Activated naive CD4-positive, alpha-beta T cell treated with anti-CD3 and anti-CD28 coated beads, Interleukin-2, amount 10 ng/mL, durations not matched to agents 7 days and 5 days (primary cell): ENCODE measurements around the gene MTUS2.

Source experiments
- CTCF ChIA-PET: fragments of 350-600 bp; sonication (Branson Sonifier 250); formaldehyde crosslinking; loops from one replicate; lab custom pipeline; 2021; ENCODE audit warnings: antibody characterized with exemption; lab: Charles Lee
- DNase-seq: peaks from one replicate; pipeline ENCODE4 v3.0.0-alpha.2; 2020
- H3K27ac Mint-ChIP-seq: one replicate; pipeline ENCODE4 v1.8.0; 2021; ENCODE audit warnings: mild to moderate bottlenecking, moderate library complexity, mixed read lengths
- H3K27me3 Mint-ChIP-seq: one replicate; pipeline ENCODE4 v1.8.0; 2021; ENCODE audit warnings: mild to moderate bottlenecking, mixed read lengths
- H3K36me3 Mint-ChIP-seq: one replicate; pipeline ENCODE4 v1.8.0; 2021; ENCODE audit warnings: mixed read lengths
- H3K4me1 Mint-ChIP-seq: one replicate; pipeline ENCODE4 v1.8.0; 2021; ENCODE audit warnings: mixed read lengths
- H3K4me3 Mint-ChIP-seq: one replicate; pipeline ENCODE4 v1.8.0; 2021; ENCODE audit warnings: mild to moderate bottlenecking, moderate library complexity, mixed read lengths
- H3K9me3 Mint-ChIP-seq: one replicate; pipeline ENCODE4 v1.8.0; 2021; ENCODE audit warnings: mixed read lengths

The MTUS2 gene

DNA sequence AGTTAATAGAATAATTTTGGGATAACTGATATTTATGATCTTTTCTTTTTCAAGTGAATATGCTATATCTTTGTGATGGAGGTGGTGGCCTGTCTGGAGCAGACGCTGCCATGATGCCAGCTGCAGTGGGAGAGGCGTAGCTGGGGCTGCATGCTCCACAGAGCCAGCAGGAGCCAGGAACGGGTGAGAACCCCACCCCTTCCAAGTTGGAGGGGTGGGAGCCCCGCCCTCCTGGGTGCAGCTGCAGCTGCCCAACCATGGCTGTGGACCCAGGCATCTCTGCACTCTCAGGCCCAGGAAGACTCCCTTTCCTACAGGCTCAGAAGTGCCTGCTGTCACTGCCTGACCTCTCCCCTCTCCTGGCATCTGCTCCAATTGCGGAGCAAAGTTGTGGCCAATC, 402.3 kb downstream of the MTUS2 start:
- CTCF ChIA-PET, result no interaction called here
- Mint-ChIP-seq H3K27ac (no peak overlapping the region), H3K4me3 (no peak overlapping the region), H3K4me1 (no peaks in the 10 kb centered on the region), H3K27me3 (no peaks in the 10 kb centered on the region), H3K36me3 (no peaks in the 10 kb centered on the region), H3K9me3 (peaks cover 6% of the 10 kb centered on the region)
- DNase-seq, result no peak

GRCh38 chr13:29224206-29224605, 404.1 kb downstream of the MTUS2 start:
- Mint-ChIP-seq H3K9me3 (peaks cover 3% of the 10 kb centered on the region), H3K27me3 (no peaks in the 10 kb centered on the region), H3K4me3 (no peak overlapping the region), H3K27ac (no peak overlapping the region), H3K4me1 (no peaks in the 10 kb centered on the region), H3K36me3 (no peaks in the 10 kb centered on the region)
- CTCF ChIA-PET, result interaction anchor here (0.5 kb wide), 1 partner anchor 10 kb away, joined by 3 read pairs; no protein-coding TSS in a partner anchor
- no peak for DNase-seq

- no peak for DNase-seq
- CTCF ChIA-PET, result no interaction called here
- Mint-ChIP-seq H3K9me3 (no peaks in the 10 kb centered on the region), H3K4me1 (no peaks in the 10 kb centered on the region), H3K36me3 (no peaks in the 10 kb centered on the region), H3K27ac (no peak overlapping the region), H3K27me3 (no peaks in the 10 kb centered on the region), H3K4me3 (no peak overlapping the region)
Observed at GRCh38 chr13:29227576-29227975, 407.4 kb downstream of the MTUS2 start.

DNA sequence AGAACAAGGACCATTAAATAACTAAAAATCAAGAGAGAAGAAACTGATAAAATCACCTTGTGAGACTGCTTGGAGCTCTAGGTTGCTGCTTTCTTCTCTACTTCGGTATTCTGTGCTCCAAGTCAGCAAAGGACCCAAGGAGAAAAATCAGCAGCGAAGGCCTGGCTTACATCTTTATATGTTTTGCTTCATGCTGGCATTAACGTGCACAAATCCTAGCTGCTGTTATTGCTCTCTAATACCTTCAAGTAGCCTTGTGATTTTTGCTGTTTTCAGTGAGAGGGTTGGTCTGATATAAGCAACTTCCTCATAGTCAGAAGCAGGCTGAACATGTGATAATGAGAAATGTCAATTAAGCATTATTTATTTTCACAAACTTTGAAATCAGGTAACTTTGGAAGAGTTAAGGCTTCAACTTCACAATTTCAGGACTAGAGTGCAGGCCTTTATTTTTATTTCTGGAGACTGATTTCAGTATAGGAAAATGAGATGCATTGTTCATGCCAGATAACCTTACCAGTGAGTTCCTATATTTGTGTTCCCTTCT, 410.2 kb downstream of the MTUS2 start:
- no peaks in the 10 kb centered on the region for H3K9me3 Mint-ChIP-seq
- no peak for DNase-seq
- H3K4me3 Mint-ChIP-seq, result no peak overlapping the region
- H3K4me1 Mint-ChIP-seq, result no peaks in the 10 kb centered on the region
- CTCF ChIA-PET, result no interaction called here
- no peaks in the 10 kb centered on the region for H3K36me3 Mint-ChIP-seq
- no peaks in the 10 kb centered on the region for H3K27me3 Mint-ChIP-seq
- no peak overlapping the region for H3K27ac Mint-ChIP-seq

DNA sequence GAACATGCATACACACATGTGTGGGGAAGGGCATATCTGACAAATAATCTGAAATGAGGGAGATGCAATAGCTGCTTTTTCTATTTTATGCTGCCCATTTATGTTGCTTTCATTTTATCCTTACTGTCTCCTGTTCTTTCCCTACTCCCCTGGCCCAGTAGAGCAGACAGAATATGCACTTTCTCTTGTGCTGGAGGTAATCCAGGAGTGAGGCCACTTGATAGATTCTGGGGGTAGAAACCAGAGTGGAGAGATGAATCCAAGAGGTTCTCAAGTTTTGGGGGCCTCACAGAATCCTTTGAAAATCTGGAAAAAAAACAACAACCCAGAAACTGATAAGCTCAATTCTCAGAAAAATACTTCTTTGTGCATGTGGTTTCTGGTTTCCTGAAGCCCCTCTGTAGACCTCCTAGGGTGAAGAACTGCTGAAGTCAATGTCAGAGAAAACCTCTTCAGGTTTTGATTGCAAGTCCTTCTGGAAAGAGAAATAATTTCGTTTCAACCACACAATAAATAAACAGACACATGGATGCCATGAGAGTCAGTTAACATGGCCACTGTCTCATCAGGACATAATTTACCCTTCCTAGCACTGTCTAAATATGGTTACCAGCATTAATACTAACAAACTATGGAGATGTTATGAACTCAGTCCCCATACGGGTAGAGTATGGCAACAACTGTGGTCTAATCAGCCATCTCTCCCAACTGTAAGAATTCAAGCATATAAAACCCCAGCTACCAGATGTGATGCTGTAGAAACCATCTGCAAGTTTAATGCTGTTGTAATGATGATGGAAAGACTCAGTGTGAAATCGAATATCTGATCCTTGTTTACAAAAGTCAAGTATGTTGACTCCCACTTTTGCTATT, 419.8 kb downstream of the MTUS2 start:
- CTCF ChIA-PET, result no interaction called here
- DNase-seq, result no peak
- H3K27me3 Mint-ChIP-seq, result no peaks in the 10 kb centered on the region
- H3K36me3 Mint-ChIP-seq, result no peaks in the 10 kb centered on the region
- peaks cover 3% of the 10 kb centered on the region for H3K9me3 Mint-ChIP-seq
- no peak overlapping the region for H3K27ac Mint-ChIP-seq
- H3K4me3 Mint-ChIP-seq, result no peak overlapping the region
- no peaks in the 10 kb centered on the region for H3K4me1 Mint-ChIP-seq

DNA sequence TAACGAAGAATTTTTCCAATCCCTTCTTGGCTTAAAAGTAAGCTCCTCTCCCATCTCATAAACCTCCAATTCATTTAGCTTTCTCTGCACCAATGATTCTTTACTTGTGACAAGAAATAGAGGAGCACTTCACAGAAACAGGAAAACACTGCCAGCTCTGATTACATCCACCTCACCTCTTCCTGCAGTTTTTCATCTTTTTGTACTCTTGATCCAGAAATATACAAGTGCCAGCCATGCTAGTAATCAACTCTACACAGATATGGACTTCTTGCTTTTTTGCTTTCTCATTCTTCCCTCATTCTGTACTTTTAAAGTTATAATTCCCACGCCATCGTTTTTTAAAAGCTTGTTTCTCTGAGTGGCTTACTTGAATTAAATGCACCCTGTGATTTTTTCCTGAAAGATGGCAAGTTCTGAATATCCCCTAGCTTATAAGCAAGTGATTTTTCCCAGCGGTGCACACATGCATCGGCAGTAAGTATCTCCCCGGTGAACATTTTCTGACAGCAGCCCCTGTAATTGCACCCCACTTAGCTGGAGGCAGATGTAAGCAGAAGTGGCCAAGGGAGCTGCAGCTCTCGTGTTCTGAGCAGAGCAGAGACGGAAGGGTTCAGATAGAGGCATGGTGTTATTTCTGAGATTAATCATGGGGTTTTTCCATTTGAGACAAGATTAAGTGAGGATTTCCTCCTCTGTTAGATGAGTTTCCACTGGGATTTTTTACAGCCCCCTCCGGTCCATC, 434.7 kb downstream of the MTUS2 start:
- no peaks in the 10 kb centered on the region for H3K9me3 Mint-ChIP-seq
- no peaks in the 10 kb centered on the region for H3K36me3 Mint-ChIP-seq
- CTCF ChIA-PET, result no interaction called here
- no peak overlapping the region for H3K4me3 Mint-ChIP-seq
- H3K27me3 Mint-ChIP-seq, result no peaks in the 10 kb centered on the region
- no peak overlapping the region for H3K27ac Mint-ChIP-seq
- no peaks in the 10 kb centered on the region for H3K4me1 Mint-ChIP-seq
- DNase-seq, result no peak

- Mint-ChIP-seq H3K4me3 (no peak overlapping the region), H3K9me3 (no peaks in the 10 kb centered on the region), H3K27me3 (no peaks in the 10 kb centered on the region), H3K4me1 (no peaks in the 10 kb centered on the region), H3K36me3 (no peaks in the 10 kb centered on the region), H3K27ac (no peak overlapping the region)
- CTCF ChIA-PET, result no interaction called here
- DNase-seq, result no peak
Observed at GRCh38 chr13:29255567-29255966, 435.4 kb downstream of the MTUS2 start.

- CTCF ChIA-PET, result no interaction called here
- Mint-ChIP-seq H3K4me1 (no peaks in the 10 kb centered on the region), H3K4me3 (no peak overlapping the region), H3K36me3 (no peaks in the 10 kb centered on the region), H3K27me3 (no peaks in the 10 kb centered on the region), H3K27ac (no peak overlapping the region), H3K9me3 (no peaks in the 10 kb centered on the region)
- no peak for DNase-seq
Observed at GRCh38 chr13:29260684-29261083, 440.5 kb downstream of the MTUS2 start.

- CTCF ChIA-PET, result no interaction called here
- DNase-seq, result no peak
- no peaks in the 10 kb centered on the region for H3K36me3 Mint-ChIP-seq
- H3K27ac Mint-ChIP-seq, result no peak overlapping the region
- H3K4me3 Mint-ChIP-seq, result no peak overlapping the region
- H3K9me3 Mint-ChIP-seq, result no peaks in the 10 kb centered on the region
- H3K4me1 Mint-ChIP-seq, result no peaks in the 10 kb centered on the region
- H3K27me3 Mint-ChIP-seq, result no peaks in the 10 kb centered on the region
Observed at GRCh38 chr13:29266261-29266660, 446.1 kb downstream of the MTUS2 start.

DNA sequence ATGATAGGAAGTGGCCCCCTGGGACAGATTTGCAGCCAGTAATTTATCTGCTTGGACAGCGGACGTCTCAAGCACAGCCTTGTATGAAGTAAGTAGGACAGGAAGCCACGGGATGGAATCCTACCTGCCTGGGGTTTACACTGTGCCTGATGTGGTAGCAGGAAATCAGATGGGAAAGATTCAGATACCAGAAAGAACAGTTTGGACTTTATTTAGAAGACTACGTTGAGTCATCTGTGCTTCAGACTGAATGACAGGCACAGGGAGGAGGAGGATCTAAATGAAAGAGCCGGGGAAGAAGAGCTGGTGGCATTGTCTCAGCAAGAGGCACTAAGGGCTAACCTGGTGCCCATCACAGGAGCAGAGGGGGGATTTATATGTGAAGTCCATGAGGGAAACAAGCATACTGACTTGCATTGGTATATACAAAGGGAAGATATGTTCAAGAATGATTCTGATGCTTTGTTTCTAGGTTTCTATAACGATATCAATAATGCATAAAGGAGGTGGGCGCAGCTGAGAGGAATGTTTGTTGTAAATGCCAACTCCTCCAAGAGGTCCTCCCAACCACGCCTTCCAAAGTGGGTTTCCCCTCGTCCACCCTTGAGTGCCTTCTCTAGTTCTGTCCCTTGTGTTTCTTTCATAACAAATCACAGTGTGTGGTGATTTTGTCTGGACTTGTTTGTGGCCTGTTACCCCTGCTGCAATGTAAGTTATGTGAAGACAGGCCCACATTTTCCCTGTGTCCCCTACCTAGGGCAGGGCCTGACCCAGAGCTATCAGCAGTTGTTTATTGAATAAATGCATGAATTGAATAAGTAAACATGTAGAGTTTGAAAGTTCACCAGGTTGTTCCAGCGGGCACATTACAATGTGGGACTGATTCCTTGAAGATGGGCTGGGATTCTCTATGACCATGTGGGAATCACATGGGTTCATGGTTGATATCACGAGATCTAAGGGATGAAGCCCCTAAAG, 446.9 kb downstream of the MTUS2 start:
- no peak overlapping the region for H3K4me3 Mint-ChIP-seq
- CTCF ChIA-PET, result no interaction called here
- no peaks in the 10 kb centered on the region for H3K36me3 Mint-ChIP-seq
- no peaks in the 10 kb centered on the region for H3K4me1 Mint-ChIP-seq
- no peak overlapping the region for H3K27ac Mint-ChIP-seq
- no peak for DNase-seq
- no peaks in the 10 kb centered on the region for H3K27me3 Mint-ChIP-seq
- H3K9me3 Mint-ChIP-seq, result no peaks in the 10 kb centered on the region

DNA sequence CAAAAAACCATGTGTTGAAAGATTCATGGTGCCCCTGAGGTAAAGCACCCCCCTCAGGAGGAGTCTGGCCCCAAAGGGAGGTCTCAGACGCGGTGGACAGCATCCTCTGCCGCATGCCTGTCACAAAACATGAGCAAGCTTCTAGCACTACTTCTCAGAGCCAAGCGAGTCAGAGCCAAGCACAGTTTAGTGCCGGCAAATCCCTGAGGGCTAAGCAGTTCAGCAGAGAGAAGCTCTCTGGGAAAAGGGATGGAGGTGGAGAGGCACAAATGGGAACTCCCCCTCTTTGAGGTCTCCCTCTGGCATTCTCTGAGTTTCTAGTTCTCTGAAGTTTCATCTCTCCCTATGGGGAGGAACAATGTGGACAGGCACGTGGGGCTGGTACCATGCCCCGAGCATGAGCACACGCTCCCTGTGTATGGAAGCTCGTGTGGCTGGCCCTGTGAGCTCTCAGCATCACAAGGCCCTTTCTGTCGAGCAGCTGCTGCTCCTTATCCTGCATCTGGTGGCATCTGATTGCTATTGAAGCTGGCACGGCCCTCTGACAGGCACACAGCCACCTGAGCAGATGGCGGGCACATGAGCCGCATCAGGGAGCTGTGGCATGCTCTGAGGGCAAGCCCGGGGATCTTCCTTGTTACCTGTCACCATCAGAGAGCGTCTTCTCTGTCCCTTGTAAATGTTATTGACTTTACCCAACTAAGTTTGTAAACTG, 450.3 kb downstream of the MTUS2 start:
- CTCF ChIA-PET, result no interaction called here
- no peaks in the 10 kb centered on the region for H3K4me1 Mint-ChIP-seq
- no peak overlapping the region for H3K4me3 Mint-ChIP-seq
- H3K27ac Mint-ChIP-seq, result no peak overlapping the region
- H3K27me3 Mint-ChIP-seq, result no peaks in the 10 kb centered on the region
- H3K36me3 Mint-ChIP-seq, result no peaks in the 10 kb centered on the region
- H3K9me3 Mint-ChIP-seq, result no peaks in the 10 kb centered on the region
- no peak for DNase-seq

- DNase-seq, result no peak
- no peaks in the 10 kb centered on the region for H3K9me3 Mint-ChIP-seq
- H3K27ac Mint-ChIP-seq, result no peak overlapping the region
- no peak overlapping the region for H3K4me3 Mint-ChIP-seq
- no peaks in the 10 kb centered on the region for H3K36me3 Mint-ChIP-seq
- no peaks in the 10 kb centered on the region for H3K27me3 Mint-ChIP-seq
- CTCF ChIA-PET, result no interaction called here
- H3K4me1 Mint-ChIP-seq, result no peaks in the 10 kb centered on the region
Observed at GRCh38 chr13:29271606-29272005, 451.5 kb downstream of the MTUS2 start.

- CTCF ChIA-PET, result no interaction called here
- DNase-seq, result no peak
- Mint-ChIP-seq H3K4me1 (no peaks in the 10 kb centered on the region), H3K36me3 (no peaks in the 10 kb centered on the region), H3K27ac (no peak overlapping the region), H3K9me3 (no peaks in the 10 kb centered on the region), H3K27me3 (no peaks in the 10 kb centered on the region), H3K4me3 (no peak overlapping the region)
Observed at GRCh38 chr13:29279356-29280254, 459.5 kb downstream of the MTUS2 start.
